ENCODE results near the gene SEPHS2. TPM values are rescaled to one million over a fixed set of nuclear protein-coding genes. Genes with fewer than 3 reads are reported as not detected.

The SEPHS2 gene
- 34.3 TPM for polyA plus RNA-seq (2013)

DNA sequence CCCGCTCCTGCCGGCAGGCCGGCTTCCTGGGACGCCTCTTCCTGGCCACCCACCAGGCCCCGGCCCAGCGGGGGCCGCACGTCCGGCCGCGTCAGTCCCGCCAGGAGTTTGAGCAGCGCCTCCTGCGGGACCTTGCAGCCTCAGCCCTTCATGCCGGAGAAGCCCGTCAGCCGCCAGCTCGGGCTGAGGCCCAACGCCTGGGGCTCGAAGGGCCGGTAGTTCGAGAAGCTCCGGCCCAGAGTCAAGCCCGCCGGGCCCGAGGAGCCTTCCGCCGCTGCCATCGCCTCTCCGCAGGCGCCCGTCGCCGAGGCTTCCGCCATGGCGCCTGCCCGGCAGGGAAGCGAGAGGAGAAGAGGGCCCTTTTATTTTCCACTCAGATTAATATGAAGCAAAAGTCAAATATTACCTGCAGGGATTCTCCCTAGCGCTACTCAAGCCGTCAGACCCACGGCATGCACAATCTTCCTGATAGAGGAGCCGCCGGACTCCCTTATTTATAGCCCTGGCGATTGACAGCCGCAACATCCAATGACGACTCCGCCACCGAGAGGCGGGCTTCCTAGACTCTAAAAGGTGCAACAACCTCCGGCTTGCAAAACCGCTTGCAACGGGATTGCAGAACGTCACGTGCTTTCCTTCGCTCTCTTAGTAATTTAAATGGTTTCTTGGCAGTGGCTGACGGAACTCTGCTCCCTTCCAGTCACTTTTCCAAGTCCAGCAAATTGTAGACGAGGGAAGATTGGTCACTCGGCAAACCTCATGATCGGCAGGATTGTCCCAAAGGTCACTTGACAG is at the start of gene SEPHS2:
TSS of gene SEPHS2 (minus strand) at position 467 of the 795 bp plus-strand sequence. CDS start at position 320, 147 bp downstream.
- ChIA-PET POLR2A (interaction anchor here (0.6 to 1.0 kb wide), 5 partner anchors 13 to 113 kb away, joined by 3 to 6 read pairs (median 3); partner anchors contain the start of gene ZNF764), CTCF (interaction anchor here (0.7 to 5.6 kb wide), 8 partner anchors 11 to 171 kb away, joined by 3 to 37 read pairs (median 4); partner anchors contain the start of genes DCTPP1 and ZNF747)
- Histone ChIP-seq H3K9me3 (ENCODE audit: control extremely low read depth in 1 of 5, control insufficient read depth in 4 of 5, insufficient read depth in 2 of 5, low read depth in 1 of 5, low read length in 4 of 5) (no peaks in the 10 kb centered on the region), H3K4me1 (ENCODE audit: control extremely low read depth in 1 of 4, control insufficient read depth in 4 of 4, insufficient read depth in 4 of 4, low read length in 3 of 4) (peaks cover 3 to 30% (median 24%) of the 10 kb centered on the region in 4 experiments), H3K27me3 (replicated peaks in 2 of 5; ENCODE audit: control insufficient read depth in 4 of 5, insufficient read depth in 5 of 5, low read length in 4 of 5) (no peaks in the 10 kb centered on the region), H3K27ac (ENCODE audit: insufficient read depth in 1 of 2, low read depth in 1 of 2, low read length in 2 of 2, poor library complexity in 1 of 2, severe bottlenecking in 2 of 2) (peak within 1 kb of the TSS; percentile 94 to 98), H3K36me3 (ENCODE audit: control insufficient read depth in 4 of 4, insufficient read depth in 4 of 4, low read length in 3 of 4) (peaks cover 0 to 19% (median 10%) of the 10 kb centered on the region in 4 experiments), H3K4me3 (ENCODE audit: control insufficient read depth in 1 of 7, extremely low read depth in 1 of 7, insufficient read depth in 4 of 7, low read depth in 2 of 7, low read length in 6 of 7) (peak within 1 kb of the TSS; percentile 65 to 99 (median 95))
- under 1% methylated on average over 50 of the region's 59 CpGs for WGBS (ENCODE audit: insufficient coverage)
- peak; percentile 95 to 98 (median 98) for DNase-seq

DNA sequence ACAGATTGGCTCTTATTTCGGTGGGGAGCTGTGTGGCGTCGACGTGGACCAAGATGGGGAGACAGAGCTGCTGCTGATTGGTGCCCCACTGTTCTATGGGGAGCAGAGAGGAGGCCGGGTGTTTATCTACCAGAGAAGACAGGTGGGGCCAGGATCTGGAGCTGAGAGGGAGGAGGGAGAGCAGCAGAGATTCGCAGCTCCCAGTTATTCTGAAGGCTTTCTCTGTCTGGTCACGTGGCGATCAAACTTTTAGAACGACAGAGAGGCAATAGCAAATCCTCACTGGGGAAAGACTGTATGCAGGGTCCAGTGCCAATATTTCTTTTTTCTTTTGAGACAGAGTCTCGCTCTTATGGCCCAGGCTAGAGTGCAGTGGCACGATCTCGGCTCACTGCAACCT is 49.0 kb upstream of the SEPHS2 start:
- H3K36me3 ChIP-seq (ENCODE audit: control insufficient read depth in 4 of 4, insufficient read depth in 4 of 4, low read length in 3 of 4), result peaks cover 8 to 47% (median 30%) of the 10 kb centered on the region in 4 experiments
- ChIA-PET CTCF (interaction anchor here (1.4 kb wide), 1 partner anchor 46 kb away, joined by 3 read pairs; no protein-coding TSS in a partner anchor), POLR2A (no interaction called here)
- WGBS (ENCODE audit: insufficient coverage), result 96% methylated on average over 8 of the region's 12 CpGs
- DNase-seq, result no peak
- no peaks in the 10 kb centered on the region for H3K9me3 ChIP-seq (ENCODE audit: control extremely low read depth in 1 of 5, control insufficient read depth in 4 of 5, insufficient read depth in 2 of 5, low read depth in 1 of 5, low read length in 4 of 5)
- no peaks in the 10 kb centered on the region for H3K27me3 ChIP-seq (replicated peaks in 2 of 5; ENCODE audit: control insufficient read depth in 4 of 5, insufficient read depth in 5 of 5, low read length in 4 of 5)
- peaks cover 0 to 7% (median 6%) of the 10 kb centered on the region in 4 experiments for H3K4me1 ChIP-seq (ENCODE audit: control extremely low read depth in 1 of 4, control insufficient read depth in 4 of 4, insufficient read depth in 4 of 4, low read length in 3 of 4)
- no peak overlapping the region for H3K27ac ChIP-seq (ENCODE audit: insufficient read depth in 1 of 2, low read depth in 1 of 2, low read length in 2 of 2, poor library complexity in 1 of 2, severe bottlenecking in 2 of 2)
- no peak overlapping the region for H3K4me3 ChIP-seq (ENCODE audit: control insufficient read depth in 1 of 7, extremely low read depth in 1 of 7, insufficient read depth in 4 of 7, low read depth in 2 of 7, low read length in 6 of 7)

DNA sequence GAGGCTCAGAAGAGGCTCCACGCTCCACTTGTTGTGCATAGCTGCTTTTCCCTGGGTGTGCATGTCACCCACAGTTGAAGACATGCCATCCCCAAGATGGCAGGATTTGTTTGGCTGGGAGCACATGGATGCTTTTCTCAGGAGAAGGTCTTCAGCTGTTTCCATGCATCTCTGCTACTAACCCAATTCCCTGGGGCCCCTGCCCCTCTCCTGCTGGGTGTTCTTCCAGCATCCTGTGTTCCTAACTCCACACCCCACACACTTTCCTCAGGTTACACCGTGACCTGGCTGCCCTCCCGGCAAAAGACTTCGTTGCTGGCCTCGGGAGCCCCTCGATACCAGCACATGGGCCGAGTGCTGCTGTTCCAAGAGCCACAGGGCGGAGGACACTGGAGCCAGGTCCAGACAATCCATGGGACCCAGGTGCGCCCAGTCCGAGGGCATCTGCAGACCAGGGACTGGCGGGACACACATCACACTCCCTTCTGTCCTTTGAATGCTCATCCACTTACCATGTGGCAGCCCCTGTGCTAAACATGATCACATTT is 48.3 kb upstream of the SEPHS2 start:
- CTCF ChIA-PET, result interaction anchor here (1.0 to 1.4 kb wide), 2 partner anchors 45 to 113 kb away, joined by 3 read pairs; no protein-coding TSS in a partner anchor
- Histone ChIP-seq H3K9me3 (ENCODE audit: control extremely low read depth in 1 of 5, control insufficient read depth in 4 of 5, insufficient read depth in 2 of 5, low read depth in 1 of 5, low read length in 4 of 5) (no peaks in the 10 kb centered on the region), H3K27me3 (replicated peaks in 2 of 5; ENCODE audit: control insufficient read depth in 4 of 5, insufficient read depth in 5 of 5, low read length in 4 of 5) (no peaks in the 10 kb centered on the region), H3K27ac (ENCODE audit: insufficient read depth in 1 of 2, low read depth in 1 of 2, low read length in 2 of 2, poor library complexity in 1 of 2, severe bottlenecking in 2 of 2) (no peak overlapping the region), H3K4me1 (ENCODE audit: control extremely low read depth in 1 of 4, control insufficient read depth in 4 of 4, insufficient read depth in 4 of 4, low read length in 3 of 4) (peaks cover 0 to 7% (median 6%) of the 10 kb centered on the region in 4 experiments), H3K36me3 (ENCODE audit: control insufficient read depth in 4 of 4, insufficient read depth in 4 of 4, low read length in 3 of 4) (peaks cover 9 to 49% (median 30%) of the 10 kb centered on the region in 4 experiments), H3K4me3 (ENCODE audit: control insufficient read depth in 1 of 7, extremely low read depth in 1 of 7, insufficient read depth in 4 of 7, low read depth in 2 of 7, low read length in 6 of 7) (no peak overlapping the region)
- no peak for DNase-seq
- WGBS (ENCODE audit: insufficient coverage), result 97% methylated on average over 11 of the region's 11 CpGs
- POLR2A ChIA-PET, result no interaction called here

DNA sequence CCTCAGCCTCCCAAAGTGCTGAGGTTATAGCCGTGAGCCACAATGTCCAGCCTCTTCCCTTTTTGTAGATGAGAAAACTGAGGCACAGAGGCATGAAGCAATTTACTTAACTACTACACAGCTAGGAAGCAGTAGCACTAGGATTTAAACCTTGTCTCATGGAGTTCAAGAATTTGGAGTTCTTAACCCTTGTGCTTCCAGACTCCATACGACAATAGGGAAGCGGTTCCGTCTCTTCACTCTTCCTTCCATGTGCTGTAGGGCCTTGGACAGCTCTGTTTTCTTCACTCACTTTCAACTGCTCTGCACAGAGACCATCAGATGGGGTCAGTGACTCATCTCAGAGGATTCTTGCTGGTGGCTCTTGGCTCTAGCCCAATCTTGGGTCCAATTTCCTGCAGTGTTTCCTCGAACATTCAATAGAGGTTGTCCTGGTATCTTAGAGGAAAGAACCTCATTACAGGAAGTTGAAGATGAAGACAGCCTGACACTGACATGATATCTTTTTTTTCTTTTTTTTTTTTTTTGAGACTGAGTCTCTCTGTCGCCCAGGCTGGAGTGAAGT is 46.2 kb upstream of the SEPHS2 start:
- no peaks in the 10 kb centered on the region for H3K27me3 ChIP-seq (replicated peaks in 2 of 5; ENCODE audit: control insufficient read depth in 4 of 5, insufficient read depth in 5 of 5, low read length in 4 of 5)
- H3K4me1 ChIP-seq (ENCODE audit: control extremely low read depth in 1 of 4, control insufficient read depth in 4 of 4, insufficient read depth in 4 of 4, low read length in 3 of 4), result peaks cover 0 to 7% (median 6%) of the 10 kb centered on the region in 4 experiments
- peak overlapping the region in 1 of 2 experiments; percentile 46 for H3K27ac ChIP-seq (ENCODE audit: insufficient read depth in 1 of 2, low read depth in 1 of 2, low read length in 2 of 2, poor library complexity in 1 of 2, severe bottlenecking in 2 of 2)
- H3K9me3 ChIP-seq (ENCODE audit: control extremely low read depth in 1 of 5, control insufficient read depth in 4 of 5, insufficient read depth in 2 of 5, low read depth in 1 of 5, low read length in 4 of 5), result no peaks in the 10 kb centered on the region
- H3K4me3 ChIP-seq (ENCODE audit: control insufficient read depth in 1 of 7, extremely low read depth in 1 of 7, insufficient read depth in 4 of 7, low read depth in 2 of 7, low read length in 6 of 7), result no peak overlapping the region
- peak; percentile 49 to 79 (median 76) for DNase-seq
- ChIA-PET POLR2A (interaction anchor here (0.7 kb wide), 1 partner anchor 34 kb away, joined by 4 read pairs; no protein-coding TSS in a partner anchor), CTCF (interaction anchor here (0.7 to 1.8 kb wide), 6 partner anchors 18 to 140 kb away, joined by 3 to 6 read pairs (median 4); partner anchors contain the start of gene ZNF747)
- WGBS (ENCODE audit: insufficient coverage), result 72% methylated on average over 4 of the region's 6 CpGs
- H3K36me3 ChIP-seq (ENCODE audit: control insufficient read depth in 4 of 4, insufficient read depth in 4 of 4, low read length in 3 of 4), result peaks cover 9 to 52% (median 29%) of the 10 kb centered on the region in 4 experiments

- Histone ChIP-seq H3K36me3 (ENCODE audit: control insufficient read depth in 4 of 4, insufficient read depth in 4 of 4, low read length in 3 of 4) (peaks cover 11 to 51% (median 30%) of the 10 kb centered on the region in 4 experiments), H3K27me3 (replicated peaks in 2 of 5; ENCODE audit: control insufficient read depth in 4 of 5, insufficient read depth in 5 of 5, low read length in 4 of 5) (no peaks in the 10 kb centered on the region), H3K27ac (ENCODE audit: insufficient read depth in 1 of 2, low read depth in 1 of 2, low read length in 2 of 2, poor library complexity in 1 of 2, severe bottlenecking in 2 of 2) (peak overlapping the region in 1 of 2 experiments; percentile 46), H3K9me3 (ENCODE audit: control extremely low read depth in 1 of 5, control insufficient read depth in 4 of 5, insufficient read depth in 2 of 5, low read depth in 1 of 5, low read length in 4 of 5) (no peaks in the 10 kb centered on the region), H3K4me1 (ENCODE audit: control extremely low read depth in 1 of 4, control insufficient read depth in 4 of 4, insufficient read depth in 4 of 4, low read length in 3 of 4) (peaks cover 0 to 7% (median 6%) of the 10 kb centered on the region in 4 experiments), H3K4me3 (ENCODE audit: control insufficient read depth in 1 of 7, extremely low read depth in 1 of 7, insufficient read depth in 4 of 7, low read depth in 2 of 7, low read length in 6 of 7) (no peak overlapping the region)
- POLR2A ChIA-PET, result interaction anchor here (0.7 kb wide), 2 partner anchors 24 to 33 kb away, joined by 3 to 4 read pairs; no protein-coding TSS in a partner anchor
- WGBS (ENCODE audit: insufficient coverage), result 100% methylated on average over 2 of the region's 4 CpGs
- no peak for DNase-seq
- CTCF ChIA-PET, result interaction anchor here (0.6 to 1.8 kb wide), 10 partner anchors 11 to 761 kb away, joined by 3 to 6 read pairs (median 4); partner anchors contain the start of gene ZNF747
These were observed 45.6 kb upstream of the SEPHS2 start for GRCh38 chr16:30491229-30491628.

- Histone ChIP-seq H3K4me1 (ENCODE audit: control extremely low read depth in 1 of 4, control insufficient read depth in 4 of 4, insufficient read depth in 4 of 4, low read length in 3 of 4) (peaks cover 0 to 13% (median 11%) of the 10 kb centered on the region in 4 experiments), H3K4me3 (ENCODE audit: control insufficient read depth in 1 of 7, extremely low read depth in 1 of 7, insufficient read depth in 4 of 7, low read depth in 2 of 7, low read length in 6 of 7) (no peak overlapping the region), H3K27me3 (replicated peaks in 2 of 5; ENCODE audit: control insufficient read depth in 4 of 5, insufficient read depth in 5 of 5, low read length in 4 of 5) (no peaks in the 10 kb centered on the region), H3K36me3 (ENCODE audit: control insufficient read depth in 4 of 4, insufficient read depth in 4 of 4, low read length in 3 of 4) (peaks cover 9 to 51% (median 32%) of the 10 kb centered on the region in 4 experiments), H3K9me3 (ENCODE audit: control extremely low read depth in 1 of 5, control insufficient read depth in 4 of 5, insufficient read depth in 2 of 5, low read depth in 1 of 5, low read length in 4 of 5) (no peaks in the 10 kb centered on the region), H3K27ac (ENCODE audit: insufficient read depth in 1 of 2, low read depth in 1 of 2, low read length in 2 of 2, poor library complexity in 1 of 2, severe bottlenecking in 2 of 2) (no peak overlapping the region)
- POLR2A ChIA-PET, result no interaction called here
- WGBS (ENCODE audit: insufficient coverage), result 89% methylated on average over 4 of the region's 6 CpGs
- CTCF ChIA-PET, result interaction anchor here (0.6 to 1.5 kb wide), 5 partner anchors 10 to 153 kb away, joined by 3 to 5 read pairs (median 3); no protein-coding TSS in a partner anchor
- DNase-seq, result no peak
These were observed 44.5 kb upstream of the SEPHS2 start for GRCh38 chr16:30490210-30490609.

Data from common myeloid progenitor, CD34-positive (primary cell).